Nucleus accumbens (tissue), 56 donors: Measurements from ENCODE around the gene AP3B1.

ENCODE experiments used
- DNase-seq, 56 donors: peaks; one replicate each; lab custom pipeline; 2025; lab: John Stamatoyannopoulos, UW

The AP3B1 gene

DNA sequence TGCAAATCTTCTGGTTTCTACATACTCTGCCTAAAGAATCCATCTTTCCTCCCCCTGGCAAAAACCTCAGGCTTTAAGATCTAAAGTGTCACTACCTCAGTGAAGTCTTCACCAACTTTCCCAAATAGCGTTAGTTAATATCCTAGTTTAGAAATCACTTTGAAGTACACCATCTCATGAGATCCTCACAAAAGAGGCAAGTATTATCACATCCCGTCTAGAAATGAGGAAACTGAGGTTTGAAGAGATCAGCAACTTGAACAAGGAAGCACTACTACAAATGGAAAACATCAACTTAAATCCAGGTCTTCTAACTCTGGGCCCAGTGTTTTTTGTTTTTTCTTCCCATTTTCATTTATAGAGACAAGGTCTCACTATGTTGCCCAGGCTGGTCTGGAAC lies 4.6 kb downstream of the AP3B1 start:
- DNase-seq, result no peak

DNA sequence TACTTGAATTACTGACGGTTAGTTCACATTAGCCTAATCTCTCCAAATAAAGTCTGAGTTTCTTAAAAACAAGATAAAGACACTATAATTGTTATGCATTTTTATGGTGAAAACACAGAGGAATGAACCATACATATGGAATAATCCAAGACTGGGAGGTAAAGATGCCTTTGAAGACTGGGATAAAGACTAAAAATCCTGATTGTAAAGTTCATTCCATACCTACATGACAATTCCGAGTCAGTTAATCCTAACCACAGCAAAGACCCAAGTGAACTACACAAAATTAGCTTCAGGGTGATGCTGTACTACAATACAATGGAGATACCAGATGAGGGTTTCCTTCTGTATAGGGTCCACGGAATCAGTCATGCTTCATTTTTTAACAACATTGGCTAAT lies 6.3 kb downstream of the AP3B1 start:
- DNase-seq, result no peak

GRCh38 chr5:78287833-78288232 lies 6.7 kb downstream of the AP3B1 start:
- peak in 1 of 56 donors; percentile 5 for DNase-seq

GRCh38 chr5:78287169-78287568 lies 7.3 kb downstream of the AP3B1 start:
- no peak for DNase-seq

DNA sequence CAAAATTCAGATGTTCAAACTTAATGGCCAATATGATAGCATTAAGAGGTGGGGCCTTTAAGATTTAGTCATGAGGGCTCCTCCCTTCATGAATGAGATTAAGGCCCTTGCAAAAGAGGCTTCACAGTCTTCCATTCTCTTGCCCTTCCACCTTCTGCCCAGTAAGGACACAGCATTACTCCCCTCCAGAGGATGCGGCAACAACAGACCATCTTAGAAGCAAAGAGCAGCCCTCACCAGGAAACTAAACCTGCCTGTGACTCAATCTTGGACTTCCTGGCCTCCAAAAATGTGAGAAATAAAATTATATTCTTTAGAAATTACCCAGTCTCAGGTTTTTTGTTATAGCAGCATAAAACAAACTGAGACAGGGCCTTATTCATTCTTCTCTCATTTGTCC lies 8.2 kb downstream of the AP3B1 start:
- no peak for DNase-seq

GRCh38 chr5:78283802-78284201 lies 10.7 kb downstream of the AP3B1 start:
- DNase-seq, result no peak

GRCh38 chr5:78283105-78283504 lies 11.4 kb downstream of the AP3B1 start:
- no peak for DNase-seq

DNA sequence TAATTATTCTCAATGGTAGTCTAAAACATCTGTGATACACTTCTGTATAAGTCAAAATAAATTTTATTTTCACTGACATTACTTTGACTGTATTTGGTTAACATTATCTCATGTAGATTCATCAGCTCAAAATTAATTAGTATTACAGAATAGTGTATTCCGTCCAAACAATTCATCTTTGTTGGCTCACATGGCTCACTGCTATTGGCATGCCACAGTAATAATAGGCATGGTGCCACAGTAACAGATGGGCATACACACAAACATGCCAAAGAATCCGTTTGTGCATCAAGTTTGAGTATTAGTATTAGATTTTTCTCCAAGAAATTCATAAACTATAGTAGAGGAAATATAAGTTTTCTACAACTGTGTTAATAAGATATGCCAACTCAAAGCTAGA lies 14.2 kb downstream of the AP3B1 start:
- peak in 23 of 56 donors; percentile 2 to 49 (median 15) for DNase-seq

- DNase-seq, result no peak
Observed at GRCh38 chr5:78279194-78279593, 15.3 kb downstream of the AP3B1 start.

DNA sequence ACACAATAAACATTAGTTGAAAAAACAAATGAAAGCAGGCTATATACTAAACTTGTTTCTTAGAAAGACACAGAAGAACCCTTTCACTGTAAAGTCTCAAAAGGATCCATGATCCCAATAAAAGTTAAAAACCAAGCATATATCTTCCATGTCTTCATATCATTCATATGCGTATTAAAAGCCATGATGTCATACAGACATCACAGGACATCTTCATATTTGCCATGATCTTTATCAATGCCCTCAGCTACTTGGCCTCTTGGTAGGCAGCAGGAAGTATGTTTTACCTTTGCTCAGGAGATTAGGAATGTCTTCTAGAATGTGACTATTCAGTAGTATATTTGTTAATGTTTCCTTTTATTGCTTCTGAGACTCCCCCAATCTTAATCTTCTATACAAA lies 16.8 kb downstream of the AP3B1 start:
- no peak for DNase-seq

DNA sequence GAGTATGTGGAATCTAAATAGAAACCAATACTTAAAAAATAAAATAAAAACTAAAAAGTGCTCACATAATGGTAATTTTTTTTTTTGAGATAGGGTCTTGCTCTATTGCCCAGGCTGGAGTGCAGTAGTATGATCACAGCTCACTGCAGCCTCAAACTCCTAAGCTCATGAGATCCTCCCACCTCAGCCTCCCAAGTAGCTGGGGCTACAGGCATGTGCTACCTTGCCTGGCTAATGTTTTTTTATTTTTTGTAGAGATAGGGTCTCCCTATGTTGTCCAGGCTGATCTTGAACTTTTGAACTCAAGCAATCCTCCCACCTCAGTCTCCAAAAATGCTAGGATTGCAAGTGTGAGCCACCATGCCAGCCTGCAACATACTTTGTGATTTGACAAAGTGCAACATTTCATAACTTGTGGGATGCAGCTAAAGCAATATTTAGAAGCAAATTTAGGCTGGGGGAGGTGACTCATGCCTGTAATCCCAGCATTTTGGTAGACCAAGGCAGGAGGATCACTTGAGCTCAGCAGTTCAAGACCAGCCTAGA lies 18.4 kb downstream of the AP3B1 start:
- DNase-seq, result no peak

DNA sequence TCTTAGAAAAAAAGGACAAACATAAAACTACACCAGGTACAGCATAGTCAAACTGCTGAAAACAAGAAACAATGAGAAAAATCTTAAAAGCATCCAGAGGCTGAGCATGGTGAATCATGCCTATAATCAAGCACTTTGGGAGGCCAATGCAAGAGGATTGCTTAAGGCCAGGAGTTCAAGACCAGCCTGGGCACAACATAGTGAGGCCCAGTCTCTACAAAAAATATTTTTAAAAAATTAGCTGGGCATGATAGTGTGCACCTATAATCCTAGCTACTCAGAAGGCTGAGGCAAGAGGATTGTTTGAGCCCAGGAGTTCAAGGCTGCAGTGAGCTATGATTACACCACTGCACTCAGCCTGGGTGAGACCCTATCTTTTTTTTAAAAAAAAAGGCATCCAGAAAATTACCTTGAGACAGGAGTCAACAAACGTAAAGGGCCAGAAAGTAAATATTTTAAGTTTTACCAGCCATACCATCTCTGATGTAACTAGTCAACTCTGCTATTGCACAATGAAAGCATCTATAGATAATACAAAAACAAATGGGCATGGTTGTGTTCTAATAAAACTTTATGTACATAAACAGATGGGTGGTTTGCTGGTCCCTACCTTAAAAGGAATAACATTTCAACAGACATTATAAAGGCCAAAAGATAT lies 19.8 kb downstream of the AP3B1 start:
- DNase-seq, result no peak

DNA sequence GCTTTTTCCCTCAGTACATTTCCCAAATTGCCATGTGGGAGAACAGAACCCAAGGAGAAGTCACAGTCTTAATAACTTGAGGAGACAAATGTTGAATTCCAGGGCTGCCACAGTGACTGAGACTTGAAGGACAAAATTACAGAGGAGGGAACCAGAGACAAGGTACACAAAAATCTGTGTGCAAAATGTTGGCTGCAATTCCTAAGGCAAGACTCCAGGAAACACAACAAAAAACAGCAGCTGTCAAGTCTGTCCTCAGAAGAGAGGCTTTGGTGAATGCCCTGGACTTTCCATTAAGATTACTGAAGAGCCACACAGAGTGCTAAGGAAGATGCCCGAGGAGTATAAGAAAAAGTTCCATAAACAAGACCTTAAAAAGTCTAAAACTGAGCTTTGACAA lies 21.1 kb downstream of the AP3B1 start:
- DNase-seq, result no peak

GRCh38 chr5:78271766-78272165 lies 22.7 kb downstream of the AP3B1 start:
- DNase-seq, result no peak

DNA sequence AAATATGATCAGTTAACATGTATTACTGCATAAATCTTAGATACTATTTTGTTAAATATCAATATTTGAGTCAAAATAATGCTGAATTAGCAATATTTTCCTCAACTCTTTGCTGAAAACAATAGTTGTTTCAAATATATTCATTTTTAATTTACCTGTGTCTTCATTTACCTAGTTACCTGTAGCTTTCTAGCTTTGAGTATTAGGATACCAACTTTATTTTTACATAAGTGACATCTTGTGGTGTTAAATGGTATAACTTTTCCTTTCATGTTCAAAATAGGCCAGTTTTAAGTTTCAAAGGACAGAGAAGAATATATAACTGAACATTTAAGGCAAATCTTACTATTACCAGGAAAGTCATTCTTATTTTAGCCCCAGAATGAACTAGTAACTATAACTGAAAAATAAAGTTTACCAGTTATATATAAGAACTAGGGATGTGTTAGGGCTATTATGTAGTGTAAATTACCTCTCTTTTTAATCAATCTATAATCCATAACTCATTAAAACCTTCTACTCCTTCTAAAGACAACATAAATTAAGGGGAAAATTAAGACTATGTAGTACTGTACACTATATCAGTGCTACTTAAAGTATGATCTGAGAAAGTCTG lies 25.3 kb downstream of the AP3B1 start:
- DNase-seq, result no peak

DNA sequence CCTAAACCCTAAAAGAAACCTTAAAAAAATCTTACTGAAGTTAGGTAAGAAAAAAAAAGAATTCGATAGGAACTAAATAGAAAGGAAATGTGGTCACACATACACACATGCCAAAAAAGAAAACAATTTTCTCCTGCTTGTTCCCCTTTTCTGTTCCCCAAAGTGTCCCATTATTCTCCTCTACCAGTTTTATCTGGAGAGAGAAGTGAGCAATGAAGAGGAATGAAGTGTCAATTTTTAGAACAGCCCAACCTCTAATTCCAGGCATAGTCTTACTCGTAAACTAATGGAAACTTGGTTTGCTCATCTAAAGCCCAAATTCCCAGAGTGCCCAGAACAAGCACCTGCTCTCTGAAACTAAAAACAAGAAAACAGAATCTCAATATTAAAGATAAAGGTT lies 26.1 kb downstream of the AP3B1 start:
- DNase-seq, result no peak

GRCh38 chr5:78265163-78265562 lies 29.3 kb downstream of the AP3B1 start:
- no peak for DNase-seq

DNA sequence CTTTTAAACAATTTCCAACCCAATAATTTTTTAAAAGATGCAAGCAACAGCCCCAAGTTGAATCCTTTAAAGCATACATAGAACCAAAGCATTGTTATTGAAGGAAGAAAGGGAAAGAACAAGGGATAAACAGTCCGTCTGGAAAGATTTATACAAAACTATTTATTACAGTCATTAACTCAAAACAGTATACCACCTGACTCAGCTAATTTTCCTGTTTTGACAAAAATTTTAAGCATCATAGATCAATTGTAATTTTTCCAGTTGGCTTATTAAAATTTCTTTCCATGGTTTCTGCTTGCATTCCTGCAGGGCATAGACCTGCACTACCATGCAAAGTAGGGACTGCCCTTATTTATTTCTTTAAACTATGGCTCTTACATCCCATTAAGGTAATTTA lies 29.9 kb downstream of the AP3B1 start:
- no peak for DNase-seq

GRCh38 chr5:78260771-78261170 lies 33.7 kb downstream of the AP3B1 start:
- DNase-seq, result no peak

DNA sequence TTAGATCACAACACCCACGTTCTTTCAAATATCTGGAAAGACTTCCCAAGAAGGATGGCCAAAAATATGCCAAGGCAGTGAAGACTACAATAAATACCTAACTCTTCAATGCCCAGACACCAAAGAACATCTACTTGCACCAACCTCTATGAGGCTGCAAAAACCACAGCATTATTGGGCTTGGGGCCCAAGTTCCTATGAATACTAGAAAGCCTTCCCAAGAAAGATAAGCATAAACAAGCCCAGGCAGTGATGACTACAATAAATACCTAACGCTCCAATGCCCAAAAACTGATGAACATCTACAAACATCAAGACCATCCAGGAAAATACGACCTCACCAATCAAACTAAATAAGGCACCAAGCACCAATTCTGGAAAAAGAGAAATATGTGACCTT lies 41.3 kb downstream of the AP3B1 start:
- DNase-seq, result no peak

DNA sequence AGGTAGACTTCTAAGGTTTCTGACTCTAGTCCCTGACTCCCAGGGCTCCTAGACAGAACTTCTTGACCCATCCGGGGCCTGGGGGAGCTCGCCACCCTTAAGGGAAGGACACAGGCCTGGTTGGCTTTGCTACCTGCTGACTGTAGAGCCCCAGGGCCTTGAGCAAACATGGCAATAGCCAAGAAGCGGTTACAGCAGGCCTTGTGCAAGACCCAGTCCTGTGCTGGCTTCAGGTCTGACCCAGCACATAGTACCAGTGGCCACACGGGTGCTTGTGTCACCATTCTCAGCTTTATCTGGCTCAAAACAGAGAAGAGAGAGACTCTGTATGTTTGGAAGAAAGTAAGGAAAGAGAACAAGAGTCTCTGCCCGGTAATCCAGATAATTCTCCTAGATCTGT lies 41.8 kb downstream of the AP3B1 start:
- no peak for DNase-seq

GRCh38 chr5:78251663-78252284 lies 42.7 kb downstream of the AP3B1 start:
- DNase-seq, result no peak
